ENCODE data around the gene WDR33.
"Not testable (repeated sequence)": the region's sequence is repeated elsewhere in the genome, so short reads cannot be mapped to it uniquely, and the experiment has no call there.

The WDR33 gene

GRCh38 chr2:127768775-127769479 lies 42.0 kb downstream of the WDR33 start:
- Mint-ChIP-seq H3K27me3 (no peaks in the 10 kb centered on the region), H3K4me3 (no peak overlapping the region), H3K9me3 (no peaks in the 10 kb centered on the region), H3K27ac (no peak overlapping the region), H3K4me1 (ENCODE audit: low read depth) (no peaks in the 10 kb centered on the region), H3K36me3 (ENCODE audit: low read depth) (peaks cover 62% of the 10 kb centered on the region)
- intact Hi-C loops (cut with micrococcal nuclease): no loop called here

- Mint-ChIP-seq H3K9me3 (no peaks in the 10 kb centered on the region), H3K4me3 (no peak overlapping the region), H3K27ac (no peak overlapping the region), H3K36me3 (ENCODE audit: low read depth) (peaks cover 92% of the 10 kb centered on the region), H3K27me3 (no peaks in the 10 kb centered on the region), H3K4me1 (ENCODE audit: low read depth) (no peaks in the 10 kb centered on the region)
- intact Hi-C loops (cut with micrococcal nuclease): no loop called here
Measured at GRCh38 chr2:127763776-127764175, 47.2 kb downstream of the WDR33 start.

GRCh38 chr2:127762846-127763245 lies 48.1 kb downstream of the WDR33 start:
- no peak overlapping the region for H3K27ac Mint-ChIP-seq
- H3K27me3 Mint-ChIP-seq: no peaks in the 10 kb centered on the region
- no peaks in the 10 kb centered on the region for H3K4me1 Mint-ChIP-seq (ENCODE audit: low read depth)
- no peaks in the 10 kb centered on the region for H3K9me3 Mint-ChIP-seq
- H3K4me3 Mint-ChIP-seq: no peak overlapping the region
- peaks cover 92% of the 10 kb centered on the region for H3K36me3 Mint-ChIP-seq (ENCODE audit: low read depth)
- intact Hi-C loops (cut with micrococcal nuclease): no loop called here

GRCh38 chr2:127762441-127762840 lies 48.5 kb downstream of the WDR33 start:
- H3K4me3 Mint-ChIP-seq: no peak overlapping the region
- H3K27ac Mint-ChIP-seq: no peak overlapping the region
- H3K27me3 Mint-ChIP-seq: no peaks in the 10 kb centered on the region
- no peaks in the 10 kb centered on the region for H3K9me3 Mint-ChIP-seq
- H3K36me3 Mint-ChIP-seq (ENCODE audit: low read depth): peaks cover 88% of the 10 kb centered on the region
- H3K4me1 Mint-ChIP-seq (ENCODE audit: low read depth): no peaks in the 10 kb centered on the region
- intact Hi-C loops (cut with micrococcal nuclease): no loop called here

- Mint-ChIP-seq H3K9me3 (no peaks in the 10 kb centered on the region), H3K36me3 (ENCODE audit: low read depth) (peaks cover 72% of the 10 kb centered on the region), H3K27ac (no peak overlapping the region), H3K4me3 (no peak overlapping the region), H3K4me1 (ENCODE audit: low read depth) (no peaks in the 10 kb centered on the region), H3K27me3 (no peaks in the 10 kb centered on the region)
- intact Hi-C loops (cut with micrococcal nuclease): no loop called here
Measured at GRCh38 chr2:127759931-127760330, 51.0 kb downstream of the WDR33 start.

- intact Hi-C loops (cut with micrococcal nuclease): no loop called here
- Mint-ChIP-seq H3K4me1 (ENCODE audit: low read depth) (peaks cover 9% of the 10 kb centered on the region), H3K9me3 (no peaks in the 10 kb centered on the region), H3K27me3 (no peaks in the 10 kb centered on the region), H3K36me3 (ENCODE audit: low read depth) (peaks cover 36% of the 10 kb centered on the region), H3K4me3 (no peak overlapping the region), H3K27ac (no peak overlapping the region)
Measured at GRCh38 chr2:127754186-127754585, 56.8 kb downstream of the WDR33 start.

- Mint-ChIP-seq H3K27me3 (no peaks in the 10 kb centered on the region), H3K4me3 (no peak overlapping the region), H3K4me1 (ENCODE audit: low read depth) (peaks cover 13% of the 10 kb centered on the region), H3K27ac (no peak overlapping the region), H3K36me3 (ENCODE audit: low read depth) (peaks cover 31% of the 10 kb centered on the region), H3K9me3 (no peaks in the 10 kb centered on the region)
- intact Hi-C loops (cut with micrococcal nuclease): no loop called here
Measured at GRCh38 chr2:127753374-127753773, 57.6 kb downstream of the WDR33 start.

- H3K27me3 Mint-ChIP-seq; H3K4me3 Mint-ChIP-seq; intact Hi-C loops (cut with micrococcal nuclease); H3K9me3 Mint-ChIP-seq: not testable (repeated sequence)
- H3K27ac Mint-ChIP-seq: peak overlapping the region; percentile 60
- H3K36me3 Mint-ChIP-seq (ENCODE audit: low read depth): peaks cover 44% of the 10 kb centered on the region
- H3K4me1 Mint-ChIP-seq (ENCODE audit: low read depth): peaks cover 13% of the 10 kb centered on the region
Measured at GRCh38 chr2:127749537-127749936, 61.4 kb downstream of the WDR33 start.

GRCh38 chr2:127747621-127748020 lies 63.4 kb downstream of the WDR33 start:
- Mint-ChIP-seq H3K4me1 (ENCODE audit: low read depth) (peaks cover 13% of the 10 kb centered on the region), H3K4me3 (no peak overlapping the region), H3K9me3 (no peaks in the 10 kb centered on the region), H3K27me3 (no peaks in the 10 kb centered on the region), H3K36me3 (ENCODE audit: low read depth) (peaks cover 49% of the 10 kb centered on the region), H3K27ac (no peak overlapping the region)
- intact Hi-C loops (cut with micrococcal nuclease): no loop called here

- H3K4me3 Mint-ChIP-seq: no peak overlapping the region
- H3K36me3 Mint-ChIP-seq (ENCODE audit: low read depth): peaks cover 75% of the 10 kb centered on the region
- no peaks in the 10 kb centered on the region for H3K9me3 Mint-ChIP-seq
- H3K27me3 Mint-ChIP-seq: no peaks in the 10 kb centered on the region
- intact Hi-C loops (cut with micrococcal nuclease): no loop called here
- H3K27ac Mint-ChIP-seq: no peak overlapping the region
- H3K4me1 Mint-ChIP-seq (ENCODE audit: low read depth): peaks cover 4% of the 10 kb centered on the region
Measured at GRCh38 chr2:127743477-127744026, 67.4 kb downstream of the WDR33 start.

- Mint-ChIP-seq H3K4me1 (ENCODE audit: low read depth) (peaks cover 4% of the 10 kb centered on the region), H3K27me3 (no peaks in the 10 kb centered on the region), H3K4me3 (no peak overlapping the region), H3K36me3 (ENCODE audit: low read depth) (peaks cover 78% of the 10 kb centered on the region), H3K27ac (no peak overlapping the region), H3K9me3 (no peaks in the 10 kb centered on the region)
- intact Hi-C loops (cut with micrococcal nuclease): no loop called here
Measured at GRCh38 chr2:127740665-127741288, 70.2 kb downstream of the WDR33 start.

- intact Hi-C loops (cut with micrococcal nuclease): no loop called here
- no peak overlapping the region for H3K4me3 Mint-ChIP-seq
- H3K36me3 Mint-ChIP-seq (ENCODE audit: low read depth): peaks cover 72% of the 10 kb centered on the region
- H3K4me1 Mint-ChIP-seq (ENCODE audit: low read depth): peaks cover 4% of the 10 kb centered on the region
- no peaks in the 10 kb centered on the region for H3K9me3 Mint-ChIP-seq
- H3K27me3 Mint-ChIP-seq: no peaks in the 10 kb centered on the region
- H3K27ac Mint-ChIP-seq: no peak overlapping the region
Measured at GRCh38 chr2:127739800-127740199, 71.2 kb downstream of the WDR33 start.

- H3K27ac Mint-ChIP-seq: no peak overlapping the region
- peaks cover 4% of the 10 kb centered on the region for H3K4me1 Mint-ChIP-seq (ENCODE audit: low read depth)
- intact Hi-C loops (cut with micrococcal nuclease): no loop called here
- H3K36me3 Mint-ChIP-seq (ENCODE audit: low read depth): peaks cover 60% of the 10 kb centered on the region
- H3K4me3 Mint-ChIP-seq: no peak overlapping the region
- H3K9me3 Mint-ChIP-seq: no peaks in the 10 kb centered on the region
- no peaks in the 10 kb centered on the region for H3K27me3 Mint-ChIP-seq
Measured at GRCh38 chr2:127737892-127738291, 73.1 kb downstream of the WDR33 start.

- peaks cover 47% of the 10 kb centered on the region for H3K36me3 Mint-ChIP-seq (ENCODE audit: low read depth)
- intact Hi-C loops (cut with micrococcal nuclease): no loop called here
- H3K27me3 Mint-ChIP-seq: no peaks in the 10 kb centered on the region
- H3K4me1 Mint-ChIP-seq (ENCODE audit: low read depth): no peaks in the 10 kb centered on the region
- H3K27ac Mint-ChIP-seq: no peak overlapping the region
- H3K4me3 Mint-ChIP-seq: no peak overlapping the region
- no peaks in the 10 kb centered on the region for H3K9me3 Mint-ChIP-seq
Measured at GRCh38 chr2:127735537-127736399, 75.2 kb downstream of the WDR33 start.

All from dendritic cell treated with granulocyte-macrophage colony-stimulating factor and Interleukin-4, amounts not matched to agents 40 ng/mL and 50 ng/mL, for 4 days (primary cell).